Activated CD4-positive, alpha-beta T cell treated with anti-CD3 and anti-CD28 coated beads for 36 hours (primary cell): ENCODE data around the gene PIPOX. TPM values are rescaled to one million over a fixed set of nuclear protein-coding genes. Genes with fewer than 3 reads are reported as not detected.
A peak's percentile ranks its signal among the peaks of the same experiment; 100 is the strongest.
"Not testable (repeated sequence)": the region's sequence is repeated elsewhere in the genome, so short reads cannot be mapped to it uniquely, and the experiment has no call there.

Experiments
- ATAC-seq: fragments of 200-7000 bp; cut with Tn5 transposase; one replicate; pipeline ENCODE4 v1.10.0; 2021; ENCODE audit warnings: mild to moderate bottlenecking, moderate library complexity
- CTCF ChIA-PET: fragments of 350-600 bp; sonication (Branson Sonifier 250); formaldehyde crosslinking; loops from one replicate; lab custom pipeline; 2021; ENCODE audit warnings: antibody characterized with exemption; lab: Charles Lee
- POLR2A ChIA-PET: fragments of 350-600 bp; sonication (Branson Sonifier 250); formaldehyde crosslinking; loops from one replicate; lab custom pipeline; 2021; ENCODE audit warnings: antibody characterized with exemption, inconsistent platforms; lab: Charles Lee
- DNase-seq: peaks from one replicate; pipeline ENCODE4 v3.0.0-alpha.2; 2020
- H3K27ac Mint-ChIP-seq: one replicate; pipeline ENCODE4 v1.8.0; 2021; ENCODE audit warnings: mixed read lengths
- H3K27me3 Mint-ChIP-seq: one replicate; pipeline ENCODE4 v1.8.0; 2021; ENCODE audit warnings: mixed read lengths
- H3K36me3 Mint-ChIP-seq: one replicate; pipeline ENCODE4 v1.8.0; 2021; ENCODE audit warnings: low read depth, mixed read lengths
- H3K4me1 Mint-ChIP-seq: one replicate; pipeline ENCODE4 v1.8.0; 2021; ENCODE audit warnings: mixed read lengths
- H3K4me3 Mint-ChIP-seq: one replicate; pipeline ENCODE4 v1.8.0; 2021; ENCODE audit warnings: mild to moderate bottlenecking, moderate library complexity, mixed read lengths
- H3K9me3 Mint-ChIP-seq: one replicate; pipeline ENCODE4 v1.8.0; 2021; ENCODE audit warnings: low read depth, mixed read lengths
- intact Hi-C, 2 experiments: fragments of 100-400 bp; cut with DNase I in 1 of 2; cut with micrococcal nuclease in 1 of 2; formaldehyde crosslinking; loops; one replicate each; pipeline versions ENCODE4 v1.14.2 to v1.15.1; 2022 to 2024; cut with DNase I, micrococcal nuclease
- total RNA-seq, 2 experiments: library from RNA; stranded (reverse); gene quantifications; one replicate each; pipeline ENCODE4 v1.2.3, GENCODE V29; 2021

PIPOX gene
- total RNA-seq, 2 experiments from 2014 or later: 1.8 to 2.1 TPM

DNA sequence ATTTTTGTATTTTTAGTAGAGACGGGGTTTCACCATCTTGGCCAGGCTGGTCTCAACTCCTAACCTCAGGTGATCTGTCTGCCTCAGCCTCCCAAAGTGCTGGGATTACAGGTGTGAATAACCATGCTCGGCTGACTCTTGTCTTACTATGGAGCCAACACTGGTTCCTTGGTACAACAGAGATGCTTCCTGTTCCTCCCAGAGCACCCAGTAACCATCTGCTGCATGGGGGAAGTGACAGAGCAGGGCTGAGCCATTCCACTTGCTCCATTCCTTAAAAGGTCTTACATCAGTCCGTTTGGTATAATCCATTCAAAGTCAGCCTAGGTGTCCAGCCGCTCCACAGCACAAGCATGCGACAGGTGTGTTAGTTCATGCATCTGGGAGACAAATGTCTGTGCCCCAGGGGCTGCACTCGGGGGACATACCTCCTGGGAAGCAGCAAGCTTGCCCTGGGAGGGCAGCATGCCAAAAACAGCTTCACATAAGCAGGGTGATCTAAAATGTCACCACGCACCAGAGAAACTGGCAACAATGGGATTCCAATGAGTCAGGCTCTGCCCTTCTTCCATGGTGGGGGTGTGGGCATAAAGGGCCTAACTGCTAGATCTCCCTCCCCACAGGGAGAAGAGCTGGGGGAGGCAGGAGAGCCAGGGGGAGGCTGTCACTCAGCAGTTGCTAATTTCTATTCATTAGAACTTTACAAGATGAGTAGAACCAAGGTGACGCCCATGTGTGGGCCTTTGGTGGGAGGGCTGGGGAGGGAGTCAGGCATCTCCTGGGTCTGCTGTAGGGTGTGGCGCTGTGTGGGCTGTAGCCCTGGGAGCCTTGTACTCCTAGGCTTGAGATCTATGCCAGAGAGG, 35.5 kb downstream of the PIPOX start:
- Mint-ChIP-seq H3K27me3 (no peaks in the 10 kb centered on the region), H3K9me3 (no peaks in the 10 kb centered on the region), H3K4me1 (no peaks in the 10 kb centered on the region), H3K4me3 (no peak overlapping the region), H3K27ac (no peak overlapping the region), H3K36me3 (peaks cover 6% of the 10 kb centered on the region)
- intact Hi-C loops: no loop called here
- ChIA-PET POLR2A (interaction anchor here (0.6 kb wide), 1 partner anchor 422 kb away, joined by 6 read pairs; no protein-coding TSS in a partner anchor), CTCF (interaction anchor here (0.9 to 1.5 kb wide), 3 partner anchors 34 to 113 kb away, joined by 3 to 4 read pairs (median 4); no protein-coding TSS in a partner anchor)
- ATAC-seq (no peak), DNase-seq (no peak)

DNA sequence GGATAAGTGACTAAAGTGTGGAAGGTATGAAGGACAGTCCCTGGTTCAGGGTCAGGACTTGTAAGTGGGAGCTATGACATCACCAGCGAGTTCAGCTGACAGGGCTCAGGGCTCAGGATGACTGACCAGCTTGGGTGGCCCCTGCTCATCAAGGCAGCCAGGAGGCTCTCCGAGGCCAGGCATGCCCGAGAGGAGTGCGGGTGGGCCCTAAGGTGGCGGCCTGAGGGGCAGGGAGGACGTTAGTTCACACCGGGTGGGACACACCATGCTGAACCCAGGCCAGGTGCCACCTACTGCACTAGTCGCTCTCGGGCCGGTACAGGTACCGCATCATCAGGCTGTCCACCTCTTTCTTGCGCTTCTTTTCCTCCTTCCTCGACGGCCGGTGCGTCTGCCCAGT, 36.5 kb downstream of the PIPOX start:
- Mint-ChIP-seq H3K4me3 (no peak overlapping the region), H3K27me3 (no peaks in the 10 kb centered on the region), H3K4me1 (no peaks in the 10 kb centered on the region), H3K9me3 (no peaks in the 10 kb centered on the region), H3K27ac (no peak overlapping the region), H3K36me3 (peaks cover 6% of the 10 kb centered on the region)
- intact Hi-C loops: no loop called here
- ChIA-PET CTCF (interaction anchor here (0.9 to 1.5 kb wide), 3 partner anchors 33 to 114 kb away, joined by 3 to 4 read pairs (median 4); no protein-coding TSS in a partner anchor), POLR2A (interaction anchor here (0.5 kb wide), 1 partner anchor 186 kb away, joined by 3 read pairs; no protein-coding TSS in a partner anchor)
- DNase-seq (no peak), ATAC-seq (no peak)

DNA sequence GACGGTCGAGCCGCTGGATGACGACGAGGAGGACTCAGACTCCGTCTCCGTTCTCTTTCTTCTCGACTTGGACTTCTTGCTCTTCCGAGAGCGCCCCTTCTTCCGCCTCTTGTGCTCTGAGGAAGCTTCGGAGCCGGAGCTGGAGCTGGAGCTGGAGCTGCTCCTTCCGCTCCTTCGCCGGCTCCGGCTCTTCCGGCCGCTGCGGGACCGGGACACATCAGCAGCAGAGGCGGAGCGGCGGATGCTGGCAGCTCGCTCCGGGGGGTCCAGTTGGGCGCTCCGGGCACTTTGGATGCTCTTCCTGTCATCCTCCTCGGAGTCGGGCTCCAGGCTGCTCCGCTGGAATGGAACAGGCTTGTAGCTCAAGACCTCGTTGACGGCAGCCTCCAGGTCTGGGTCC, 36.9 kb downstream of the PIPOX start:
- Mint-ChIP-seq H3K27me3 (no peaks in the 10 kb centered on the region), H3K36me3 (peaks cover 6% of the 10 kb centered on the region), H3K27ac (no peak overlapping the region), H3K4me3 (no peak overlapping the region), H3K9me3 (no peaks in the 10 kb centered on the region), H3K4me1 (no peaks in the 10 kb centered on the region)
- intact Hi-C loops: no loop called here
- DNase-seq: no peak
- ChIA-PET POLR2A (interaction anchor here (0.5 kb wide), 1 partner anchor 186 kb away, joined by 3 read pairs; no protein-coding TSS in a partner anchor), CTCF (interaction anchor here (1.0 to 1.5 kb wide), 3 partner anchors 32 to 114 kb away, joined by 3 to 4 read pairs (median 4); no protein-coding TSS in a partner anchor)
- ATAC-seq: no peak

DNA sequence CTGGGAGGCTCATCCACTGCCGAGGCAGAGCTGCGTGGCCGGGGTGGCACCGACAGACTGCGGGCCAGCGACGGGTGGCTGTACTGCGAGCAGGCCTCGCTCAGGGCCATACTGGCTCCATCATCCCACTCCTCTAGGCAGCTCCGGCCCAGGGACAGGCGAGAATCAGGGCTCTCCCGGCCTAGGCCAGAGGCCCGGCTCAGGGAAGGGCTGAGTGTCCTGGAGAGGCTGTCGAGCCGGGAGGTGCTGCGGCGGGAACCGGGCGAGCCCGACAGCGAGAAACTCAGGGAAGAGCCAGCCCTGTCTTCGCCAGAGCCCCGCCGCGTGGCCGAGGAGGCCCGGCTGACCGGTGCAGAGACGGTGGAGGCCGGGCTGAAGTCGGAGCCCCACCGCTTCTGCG, 37.4 kb downstream of the PIPOX start:
- H3K4me3 Mint-ChIP-seq: no peak overlapping the region
- H3K36me3 Mint-ChIP-seq: peaks cover 6% of the 10 kb centered on the region
- ChIA-PET CTCF (interaction anchor here (1.0 kb wide), 1 partner anchor 32 kb away, joined by 3 read pairs; no protein-coding TSS in a partner anchor), POLR2A (no interaction called here)
- ATAC-seq (no peak), DNase-seq (no peak)
- intact Hi-C loops: no loop called here
- H3K27ac Mint-ChIP-seq: no peak overlapping the region
- no peaks in the 10 kb centered on the region for H3K9me3 Mint-ChIP-seq
- H3K4me1 Mint-ChIP-seq: no peaks in the 10 kb centered on the region
- H3K27me3 Mint-ChIP-seq: no peaks in the 10 kb centered on the region

DNA sequence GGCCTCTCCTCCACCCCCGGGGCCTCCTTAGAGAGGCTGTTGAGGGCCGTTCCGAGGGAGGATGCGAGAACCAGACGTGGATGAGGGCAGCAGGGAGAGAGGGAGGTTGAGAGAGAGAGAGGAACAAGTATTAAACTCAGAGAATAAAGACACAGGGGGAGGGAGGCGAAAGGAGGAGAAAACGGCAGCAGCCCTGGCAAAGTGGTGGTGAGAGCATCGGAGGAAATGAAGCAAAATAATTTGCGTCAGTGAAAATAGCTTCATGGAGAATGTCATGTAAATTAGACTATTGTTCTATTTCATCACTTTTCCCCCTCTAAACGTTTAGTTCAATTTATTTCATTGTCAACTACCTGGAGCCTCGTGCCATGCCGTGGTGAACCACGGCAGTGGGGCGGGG, 38.0 kb downstream of the PIPOX start:
- H3K27me3 Mint-ChIP-seq: no peaks in the 10 kb centered on the region

DNA sequence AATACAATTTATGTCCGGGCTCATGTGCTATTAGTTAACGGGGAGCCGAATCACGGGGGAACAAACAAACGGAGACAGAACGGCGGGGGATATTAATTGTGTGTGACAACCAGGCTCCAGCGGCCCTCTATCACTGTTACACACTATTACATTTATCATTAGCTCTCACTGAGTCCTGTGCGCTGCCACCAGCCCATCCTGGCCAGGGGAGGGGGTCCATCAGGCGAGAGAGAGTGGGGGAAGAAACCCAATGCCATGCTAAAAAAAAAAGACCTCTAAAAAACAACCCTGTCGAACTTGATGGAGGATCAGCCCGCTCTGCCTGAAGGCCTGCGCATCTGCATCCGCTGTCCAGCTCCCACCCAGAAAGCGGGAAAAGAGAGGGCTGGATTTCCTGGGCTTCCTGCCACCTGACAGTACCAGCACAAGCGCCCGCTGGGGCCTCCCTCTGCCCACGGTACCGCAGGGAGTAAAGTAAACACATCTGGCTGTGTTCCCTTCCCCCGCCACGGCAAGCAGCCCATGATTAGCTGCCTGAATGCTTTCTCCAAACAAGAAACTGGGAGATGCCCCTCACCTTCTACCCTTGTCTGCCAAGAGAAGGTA, 41.7 kb downstream of the PIPOX start:
- Mint-ChIP-seq H3K27me3 (no peaks in the 10 kb centered on the region), H3K4me3 (no peak overlapping the region), H3K9me3 (no peaks in the 10 kb centered on the region), H3K4me1 (no peaks in the 10 kb centered on the region), H3K36me3 (peaks cover 14% of the 10 kb centered on the region), H3K27ac (no peak overlapping the region)
- DNase-seq: no peak
- ATAC-seq: no peak
- ChIA-PET POLR2A (no interaction called here), CTCF (interaction anchor here (0.7 kb wide), 1 partner anchor 519 kb away, joined by 3 read pairs; no protein-coding TSS in a partner anchor)
- intact Hi-C loops: no loop called here

More for the DNA sequence above, 38.0 kb downstream of the PIPOX start:
- Mint-ChIP-seq H3K4me3 (no peak overlapping the region), H3K4me1 (no peaks in the 10 kb centered on the region), H3K36me3 (peaks cover 7% of the 10 kb centered on the region), H3K9me3 (no peaks in the 10 kb centered on the region), H3K27ac (no peak overlapping the region)
- intact Hi-C loops: no loop called here
- DNase-seq (no peak), ATAC-seq (no peak)
- CTCF ChIA-PET: interaction anchor here (1.0 to 1.3 kb wide), 2 partner anchors 31 to 165 kb away, joined by 3 to 5 read pairs; no protein-coding TSS in a partner anchor
- POLR2A ChIA-PET: no interaction called here

DNA sequence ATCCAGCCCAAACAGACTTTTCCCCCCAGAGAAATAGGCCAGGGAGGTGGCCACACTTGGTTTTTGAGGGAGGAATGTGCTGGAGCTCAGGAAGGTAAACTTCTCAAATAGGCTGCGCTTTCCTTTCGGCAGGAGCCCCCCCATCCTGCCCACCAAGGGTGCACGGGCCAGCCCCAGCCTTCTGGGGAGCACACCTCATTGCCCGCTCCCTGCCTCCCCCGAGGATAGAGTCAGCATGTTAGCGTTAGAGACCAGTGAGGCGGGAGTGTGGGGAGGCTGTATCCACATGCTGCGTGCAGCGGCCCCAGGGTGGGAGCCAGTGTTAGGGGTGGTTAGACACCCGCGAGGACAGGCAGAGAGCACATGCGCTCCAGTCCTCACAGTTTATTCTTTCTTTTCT, 42.3 kb downstream of the PIPOX start:
- no peak overlapping the region for H3K27ac Mint-ChIP-seq
- H3K27me3 Mint-ChIP-seq: no peaks in the 10 kb centered on the region
- H3K4me3 Mint-ChIP-seq: no peak overlapping the region
- H3K36me3 Mint-ChIP-seq: peaks cover 12% of the 10 kb centered on the region
- intact Hi-C loops: no loop called here
- no peaks in the 10 kb centered on the region for H3K9me3 Mint-ChIP-seq
- ATAC-seq (no peak), DNase-seq (no peak)
- POLR2A ChIA-PET: no interaction called here
- H3K4me1 Mint-ChIP-seq: no peaks in the 10 kb centered on the region
- CTCF ChIA-PET: interaction anchor here (0.7 to 1.9 kb wide), 2 partner anchors 31 to 519 kb away, joined by 3 to 8 read pairs; no protein-coding TSS in a partner anchor

DNA sequence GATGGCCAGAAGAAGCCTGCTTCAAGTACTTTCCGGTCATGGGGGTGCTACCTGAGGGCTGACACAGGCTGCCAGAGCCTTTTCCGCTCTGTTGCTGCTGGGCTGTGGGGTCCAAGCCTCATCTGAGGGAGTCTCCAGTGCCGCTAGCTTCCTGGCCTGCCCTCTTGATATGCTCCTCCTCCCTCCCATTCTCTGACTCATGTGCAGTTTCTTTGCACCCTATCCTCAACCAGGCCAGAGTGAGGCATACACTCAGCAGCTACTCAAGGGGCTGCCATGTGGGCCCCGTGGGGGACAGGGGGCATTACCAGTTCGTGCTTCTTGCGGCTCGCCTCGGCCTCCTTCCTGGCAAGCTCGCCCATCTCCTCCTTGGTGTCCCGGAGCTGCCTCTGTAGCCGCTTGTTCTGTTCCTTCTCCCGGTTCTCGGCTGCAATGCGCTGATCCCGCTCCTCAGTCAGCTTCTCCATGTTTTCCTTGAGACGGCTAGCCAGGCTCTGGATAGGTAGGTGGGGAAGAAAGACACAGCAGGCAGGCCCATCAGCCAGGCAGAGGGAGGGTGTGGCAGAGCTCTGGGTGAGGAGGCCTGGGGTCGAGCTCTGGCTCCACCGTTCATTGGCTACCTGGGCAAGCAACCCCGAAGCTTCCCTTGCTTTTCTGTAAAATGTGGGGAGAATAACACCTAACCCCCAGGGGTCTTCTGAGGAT, 43.8 kb downstream of the PIPOX start:
- DNase-seq: no peak
- Mint-ChIP-seq H3K27ac (no peak overlapping the region), H3K9me3 (no peaks in the 10 kb centered on the region), H3K36me3 (peaks cover 9% of the 10 kb centered on the region), H3K27me3 (no peaks in the 10 kb centered on the region), H3K4me1 (no peaks in the 10 kb centered on the region), H3K4me3 (no peak overlapping the region)
- intact Hi-C loops: no loop called here
- ChIA-PET POLR2A (interaction anchor here (0.5 kb wide), 1 partner anchor 22 kb away, joined by 6 read pairs; no protein-coding TSS in a partner anchor), CTCF (interaction anchor here (1.7 to 1.9 kb wide), 2 partner anchors 29 to 121 kb away, joined by 5 to 8 read pairs; no protein-coding TSS in a partner anchor)
- ATAC-seq: peak; percentile 39

DNA sequence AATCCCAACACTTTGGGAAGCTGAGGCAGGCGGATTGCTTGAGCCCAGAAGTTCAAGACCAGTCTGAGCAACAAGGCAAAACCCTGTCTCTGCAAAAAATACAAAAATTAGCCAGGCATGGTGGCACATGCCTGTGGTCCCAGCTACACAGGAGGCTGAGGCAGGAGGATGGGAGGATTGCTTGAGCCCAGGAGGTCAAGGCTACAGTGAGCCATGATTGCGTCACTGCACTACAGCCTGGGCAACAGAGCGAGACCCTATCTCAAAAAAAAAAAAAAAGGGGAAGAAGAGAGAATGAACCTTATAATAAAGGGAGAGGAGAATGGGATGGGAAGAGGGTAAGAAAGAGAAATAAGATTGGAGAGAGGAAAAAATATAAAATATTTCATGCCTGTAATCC, 45.8 kb downstream of the PIPOX start:
- intact Hi-C loops, CTCF ChIA-PET: not testable (repeated sequence)

DNA sequence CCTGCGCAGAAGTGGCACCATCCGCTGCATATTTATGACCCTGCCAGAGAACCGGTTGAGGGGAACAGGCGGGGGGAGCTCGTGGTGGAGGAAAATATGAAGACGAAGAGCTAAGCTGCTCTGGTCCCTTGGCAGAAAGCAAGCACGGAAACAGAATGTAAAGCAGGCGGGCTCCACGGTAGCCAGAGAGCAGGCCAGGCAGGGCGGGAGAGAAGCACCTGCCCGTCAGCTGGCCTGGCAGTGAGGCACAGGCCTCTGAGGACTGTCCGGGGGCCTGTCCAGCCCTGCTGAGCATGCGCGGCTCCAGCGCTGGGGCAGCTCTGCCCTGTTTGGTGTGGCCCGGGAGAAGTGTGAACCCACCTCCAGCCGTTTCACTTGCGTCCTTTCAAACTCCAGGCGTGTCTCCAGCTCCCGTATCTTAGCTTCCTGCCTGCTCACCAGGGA, 46.7 kb downstream of the PIPOX start:
- DNase-seq (no peak), ATAC-seq (no peak)
- ChIA-PET CTCF (interaction anchor here (0.8 to 2.8 kb wide), 5 partner anchors 11 to 428 kb away, joined by 3 to 20 read pairs (median 5); no protein-coding TSS in a partner anchor), POLR2A (no interaction called here)
- Mint-ChIP-seq H3K4me3 (no peak overlapping the region), H3K27ac (no peak overlapping the region), H3K36me3 (peaks cover 10% of the 10 kb centered on the region), H3K9me3 (no peaks in the 10 kb centered on the region), H3K27me3 (no peaks in the 10 kb centered on the region), H3K4me1 (no peaks in the 10 kb centered on the region)
- intact Hi-C loops: no loop called here

More for the DNA sequence above, 45.8 kb downstream of the PIPOX start:
- H3K27me3 Mint-ChIP-seq, DNase-seq, H3K9me3 Mint-ChIP-seq, H3K27ac Mint-ChIP-seq, ATAC-seq, H3K4me3 Mint-ChIP-seq, POLR2A ChIA-PET, H3K36me3 Mint-ChIP-seq, H3K4me1 Mint-ChIP-seq: not testable (repeated sequence)
